GM23248 (cell line): ENCODE data around the gene PSMB3. TPM values are rescaled to one million over a fixed set of nuclear protein-coding genes. Genes with fewer than 3 reads are reported as not detected.

Experiments
- DNase-seq: peaks from one replicate; pipeline ENCODE4 v3.0.0-alpha.2; 2015
- H2AFZ ChIP-seq: fragments of 200-600 bp; sonication (generic); 2 replicates; pipeline ENCODE4 v1.6.1; 2016; ENCODE audit warnings: antibody characterized with exemption
- H3F3A ChIP-seq: fragments of 200-600 bp; sonication (generic); 2 replicates; pipeline ENCODE4 v1.6.1; 2016; ENCODE audit warnings: mild to moderate bottlenecking, antibody characterized with exemption, mixed run types; ENCODE audit not compliant: insufficient read depth
- H3K27ac ChIP-seq: fragments of 200-600 bp; sonication (generic); 2 replicates; pipeline ENCODE4 v1.5.1; 2016; ENCODE audit warnings: mild to moderate bottlenecking
- H3K27me3 ChIP-seq: fragments of 200-600 bp; sonication (generic); replicated peaks from 2 replicates; pipeline ENCODE4 v1.6.1; 2016; ENCODE audit warnings: mild to moderate bottlenecking; ENCODE audit not compliant: insufficient read depth
- H3K36me3 ChIP-seq: fragments of 200-600 bp; sonication (generic); 2 replicates; pipeline ENCODE4 v1.6.1; 2016; ENCODE audit warnings: low read depth, mild to moderate bottlenecking
- H3K4me1 ChIP-seq: fragments of 200-600 bp; sonication (generic); 2 replicates; pipeline ENCODE4 v1.6.1; 2016; ENCODE audit warnings: mild to moderate bottlenecking; ENCODE audit not compliant: insufficient read depth
- H3K4me2 ChIP-seq: fragments of 200-600 bp; sonication (generic); one replicate; pipeline ENCODE4 v1.6.1; 2016; ENCODE audit warnings: mild to moderate bottlenecking; ENCODE audit not compliant: unreplicated experiment
- H3K4me3 ChIP-seq: fragments of 200-600 bp; sonication (generic); 2 replicates; pipeline ENCODE4 v1.5.1; 2016; ENCODE audit warnings: mild to moderate bottlenecking
- H3K79me2 ChIP-seq: fragments of 200-600 bp; sonication (generic); 2 replicates; pipeline ENCODE4 v1.6.1; 2016; ENCODE audit warnings: mild to moderate bottlenecking; ENCODE audit not compliant: insufficient read depth
- H3K9ac ChIP-seq: fragments of 200-600 bp; sonication (generic); 2 replicates; pipeline ENCODE4 v1.6.1; 2016; ENCODE audit warnings: mild to moderate bottlenecking
- H3K9me2 ChIP-seq: fragments of 200-600 bp; sonication (generic); 2 replicates; pipeline ENCODE4 v1.6.1; 2016; ENCODE audit warnings: mixed run types, mild to moderate bottlenecking, moderate library complexity; ENCODE audit not compliant: insufficient read depth
- H3K9me3 ChIP-seq: fragments of 200-600 bp; sonication (generic); one replicate; pipeline ENCODE4 v1.6.1; 2017; ENCODE audit warnings: low read depth
- H4K20me1 ChIP-seq: fragments of 200-600 bp; sonication (generic); 2 replicates; pipeline ENCODE4 v1.6.0; 2016; ENCODE audit not compliant: insufficient read depth
- EZH2 ChIP-seq: fragments of 200-600 bp; sonication (generic); IDR thresholded peaks from 2 replicates; pipeline ENCODE4 v1.6.1; 2018; ENCODE audit warnings: antibody characterized with exemption, mild to moderate bottlenecking; ENCODE audit not compliant: insufficient read depth, poor library complexity, severe bottlenecking
- EZH2phosphoT487 ChIP-seq: fragments of 200-600 bp; sonication (generic); IDR thresholded peaks from 2 replicates; pipeline ENCODE4 v1.6.1; 2018; ENCODE audit warnings: antibody characterized with exemption, moderate library complexity, mild to moderate bottlenecking, low read depth; ENCODE audit not compliant: insufficient read depth
- WGBS, 2 experiments: methylation state at CpG; one replicate each; pipeline ENCODE4 v1.1.6; 2015 to 2017; ENCODE audit warnings: low lambda C conversion rate in 2 of 2, low coverage in 1 of 2; ENCODE audit errors: missing lambda C conversion rate in 2 of 2; 5-methylcytosine and 5-hydroxymethylcytosine counted together
- in situ Hi-C: fragments of 300-500 bp; cut with MboI; formaldehyde crosslinking; loops from 2 replicates; pipeline ENCODE4 v1.15.0; 2020
- polyA plus RNA-seq: library from polyadenylated mRNA; unstranded; fragments of >200 nt; fragmentation: Nextera tagmentation; extraction: Ambion mirVana; gene quantifications from 2 replicates; pipeline ENCODE4 v1.2.1, GENCODE V29; 2016
- total RNA-seq: library from RNA; depleted of rRNA; stranded (reverse); fragments of >200 nt; shearing (Covaris generic); gene quantifications from 2 replicates; pipeline ENCODE4 v1.2.3, GENCODE V29; 2014; rRNA removed

Gene PSMB3
- total RNA-seq = 149 and 227 TPM in 2 replicates
- 308 and 310 TPM in 2 replicates for polyA plus RNA-seq

- Histone ChIP-seq H3K27me3 (no peaks in the 10 kb centered on the region), H3K36me3 (peaks cover 21% of the 10 kb centered on the region), H4K20me1 (no peaks in the 10 kb centered on the region), H3K4me3 (peak within 1 kb of the TSS; percentile 76), H3K9me2 (no peaks in the 10 kb centered on the region), H3K9me3 (no peaks in the 10 kb centered on the region), H3K27ac (peak within 1 kb of the TSS; percentile 70), H2AFZ (peak within 1 kb of the TSS; percentile 88), H3K9ac (peak within 1 kb of the TSS; percentile 88), H3F3A (peaks cover 4% of the 10 kb centered on the region; the same call in 1 of the 2 replicates), H3K79me2 (peaks cover 51% of the 10 kb centered on the region), H3K4me1 (peaks cover 12% of the 10 kb centered on the region), H3K4me2 (peak within 1 kb of the TSS; percentile 96)
- TF ChIP-seq EZH2 (no peak), EZH2phosphoT487 (no peak)
- in situ Hi-C loops = no loop called here
- DNase-seq = peak; percentile 99
- 0 to 1% methylated on average over 39 to 44 of the region's 44 CpGs for WGBS, 2 experiments
Measured at GRCh38 chr17:38752308-38753070, at the start of gene PSMB3. Gene PSMB3 (plus strand): TSS chr17:38752741. CDS start chr17:38752827, 86 bp downstream.

GRCh38 chr17:38702916-38703741, 49.4 kb upstream of the PSMB3 start:
- Histone ChIP-seq H3K9ac (peak overlapping the region; percentile 87), H3K36me3 (no peaks in the 10 kb centered on the region), H3K4me2 (peak overlapping the region; percentile 84), H3K4me3 (peak overlapping the region; percentile 90), H3K79me2 (peaks cover 8% of the 10 kb centered on the region; the same call in 1 of the 2 replicates), H3K4me1 (peaks cover 15% of the 10 kb centered on the region; the same call in 1 of the 2 replicates), H3K9me3 (no peaks in the 10 kb centered on the region), H3K27ac (peak overlapping the region; percentile 38), H3K27me3 (no peaks in the 10 kb centered on the region), H4K20me1 (no peaks in the 10 kb centered on the region), H3F3A (peaks cover 8% of the 10 kb centered on the region; the same call in 1 of the 2 replicates), H3K9me2 (no peaks in the 10 kb centered on the region), H2AFZ (peak overlapping the region; percentile 91)
- in situ Hi-C loops = no loop called here
- no peak for TF ChIP-seq EZH2
- no peak for TF ChIP-seq EZH2phosphoT487
- peak; percentile 53 for DNase-seq
- WGBS, 2 experiments = 4% methylated on average over 53 to 55 of the region's 55 CpGs

GRCh38 chr17:38703742-38704605, 48.6 kb upstream of the PSMB3 start:
- peaks cover 15% of the 10 kb centered on the region; the same call in 1 of the 2 replicates for H3K4me1 ChIP-seq
- no peaks in the 10 kb centered on the region for H3K9me2 ChIP-seq
- peaks cover 8% of the 10 kb centered on the region; the same call in 1 of the 2 replicates for H3K79me2 ChIP-seq
- TF ChIP-seq EZH2phosphoT487 (no peak), EZH2 (no peak)
- H2AFZ ChIP-seq = peak overlapping the region; percentile 91
- H3K4me3 ChIP-seq = peak overlapping the region; percentile 90
- H3F3A ChIP-seq = peaks cover 8% of the 10 kb centered on the region; the same call in 1 of the 2 replicates
- peak; percentile 46 for DNase-seq
- H3K27me3 ChIP-seq = no peaks in the 10 kb centered on the region
- in situ Hi-C loops = no loop called here
- H3K27ac ChIP-seq = no peak overlapping the region
- peak overlapping the region; percentile 87 for H3K9ac ChIP-seq
- no peaks in the 10 kb centered on the region for H4K20me1 ChIP-seq
- WGBS, 2 experiments = 2% methylated on average over 35 to 50 of the region's 50 CpGs
- no peaks in the 10 kb centered on the region for H3K36me3 ChIP-seq
- no peaks in the 10 kb centered on the region for H3K9me3 ChIP-seq
- peak overlapping the region; percentile 84 for H3K4me2 ChIP-seq
